Islet precursor cell (in vitro differentiated cells): Measurements from ENCODE around the gene DUSP10.

Source experiments
- DNase-seq: peaks from one replicate; pipeline ENCODE4 v3.0.0-alpha.2; 2018

The DUSP10 gene

DNA sequence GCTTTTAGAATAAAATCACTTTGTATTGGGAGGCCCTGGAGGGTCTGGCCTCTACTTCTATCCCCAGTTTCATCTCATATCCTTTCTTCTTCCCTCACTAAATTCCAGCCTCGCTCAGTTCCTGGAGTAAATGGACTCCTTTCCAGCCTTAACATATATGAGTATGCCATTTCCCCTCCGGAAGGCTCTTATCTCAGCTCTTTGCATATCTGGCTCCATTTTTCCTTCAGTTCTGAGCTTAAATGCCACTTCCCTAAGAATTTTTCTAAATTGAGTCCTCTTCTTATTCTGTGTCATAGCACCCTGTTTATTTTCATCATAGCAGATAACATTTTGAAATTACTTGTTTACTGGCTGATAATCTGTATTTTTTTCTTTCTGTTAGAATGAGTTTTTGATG is 20.2 kb upstream of the DUSP10 start:
- DNase-seq, result no peak

GRCh38 chr1:221761354-221762002 is 19.6 kb upstream of the DUSP10 start:
- DNase-seq, result no peak

DNA sequence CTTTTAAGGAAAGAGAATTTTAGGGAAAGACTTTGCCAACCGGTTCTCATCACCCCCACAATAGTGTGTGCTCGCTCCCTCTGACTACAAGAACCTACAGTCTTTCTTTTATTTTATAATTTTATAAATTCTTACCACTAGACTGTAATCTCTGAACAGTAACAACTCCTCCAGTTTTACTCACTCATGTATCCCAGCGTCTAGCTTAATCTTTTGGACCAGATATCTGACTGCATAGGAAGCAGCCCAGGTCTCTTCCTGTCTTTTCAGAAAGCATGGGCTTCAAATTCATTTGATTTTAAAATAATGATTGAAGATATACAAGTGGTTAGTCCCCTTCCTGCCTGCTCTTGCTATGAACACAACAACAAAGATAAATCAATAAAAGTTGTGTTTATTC is 19.0 kb upstream of the DUSP10 start:
- DNase-seq, result no peak

DNA sequence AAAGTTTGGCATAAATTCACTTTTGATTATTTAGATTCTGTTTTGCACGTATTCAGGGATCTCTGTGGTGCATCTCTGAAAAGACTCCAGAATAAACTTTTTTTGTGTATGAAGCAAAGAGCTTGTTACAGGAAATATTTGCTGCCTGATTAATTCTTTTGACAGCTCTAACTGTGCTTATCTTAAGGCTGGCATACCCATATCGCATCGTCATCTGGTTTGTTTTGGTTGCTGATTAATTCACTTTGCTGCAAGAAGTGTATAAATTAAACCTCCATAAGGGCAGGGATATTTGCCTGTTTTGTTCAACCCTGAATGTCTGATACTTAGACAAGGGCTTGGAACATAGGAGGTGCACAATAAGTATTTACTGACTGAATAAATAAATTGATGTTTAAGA is 17.5 kb upstream of the DUSP10 start:
- DNase-seq, result no peak

GRCh38 chr1:221758455-221758854 is 16.6 kb upstream of the DUSP10 start:
- DNase-seq, result no peak

GRCh38 chr1:221756830-221757551 is 15.1 kb upstream of the DUSP10 start:
- no peak for DNase-seq

DNA sequence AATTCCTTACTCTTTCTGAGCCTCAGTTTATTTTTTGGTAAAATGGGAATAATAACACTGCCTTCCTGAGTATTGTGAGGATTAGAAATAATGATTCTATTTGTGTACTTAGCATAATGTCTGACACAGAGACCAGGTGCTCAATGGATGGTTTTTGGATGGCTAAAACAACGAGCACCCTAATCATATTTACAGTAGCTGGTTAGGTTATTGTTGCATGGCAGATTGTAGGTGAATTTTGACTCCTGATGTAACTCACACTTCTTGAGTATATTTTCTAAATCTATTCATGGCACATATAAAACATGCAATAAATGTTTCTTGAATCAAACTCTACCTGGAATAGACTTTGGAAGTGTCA is 11.9 kb upstream of the DUSP10 start:
- DNase-seq, result no peak

DNA sequence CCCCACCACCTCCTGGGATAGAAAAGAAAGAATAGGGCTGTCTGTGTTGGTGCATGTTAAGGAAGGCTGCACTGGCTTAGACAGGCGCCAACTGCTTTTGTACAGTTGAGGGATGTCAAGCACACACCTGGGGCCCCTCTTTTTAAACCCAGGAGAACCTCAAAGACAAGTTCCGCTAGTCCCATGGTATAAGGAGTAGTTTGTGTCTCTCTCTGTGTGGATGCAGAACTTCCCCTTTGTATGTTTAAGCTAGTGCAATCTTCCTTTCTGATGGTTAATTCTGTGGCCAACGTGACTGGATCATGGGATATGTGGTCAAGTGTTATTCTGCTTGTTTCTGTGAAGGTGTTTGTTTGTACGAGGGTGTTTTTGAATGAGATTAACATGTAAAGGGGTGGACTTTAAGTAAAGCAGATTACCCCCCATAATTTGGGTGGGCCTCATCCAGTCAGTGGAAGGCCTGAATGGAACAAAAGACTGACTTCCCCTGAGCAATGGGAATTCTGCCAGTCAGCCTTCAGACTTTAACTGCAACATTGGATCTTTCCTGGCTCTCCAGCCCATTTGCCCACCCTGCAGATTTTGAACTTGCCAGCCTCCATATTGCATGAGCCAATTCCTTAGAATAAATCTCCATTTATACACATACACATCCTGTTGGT is 9.5 kb upstream of the DUSP10 start:
- DNase-seq, result no peak

GRCh38 chr1:221748981-221749380 is 7.1 kb upstream of the DUSP10 start:
- no peak for DNase-seq

- DNase-seq, result no peak
Measured at GRCh38 chr1:221747839-221748238, 6.0 kb upstream of the DUSP10 start.

GRCh38 chr1:221743416-221744208 is 1.7 kb upstream of the DUSP10 start:
- no peak for DNase-seq

GRCh38 chr1:221742555-221743415 is 896 bp upstream of the DUSP10 start:
- DNase-seq, result peak; percentile 96

DNA sequence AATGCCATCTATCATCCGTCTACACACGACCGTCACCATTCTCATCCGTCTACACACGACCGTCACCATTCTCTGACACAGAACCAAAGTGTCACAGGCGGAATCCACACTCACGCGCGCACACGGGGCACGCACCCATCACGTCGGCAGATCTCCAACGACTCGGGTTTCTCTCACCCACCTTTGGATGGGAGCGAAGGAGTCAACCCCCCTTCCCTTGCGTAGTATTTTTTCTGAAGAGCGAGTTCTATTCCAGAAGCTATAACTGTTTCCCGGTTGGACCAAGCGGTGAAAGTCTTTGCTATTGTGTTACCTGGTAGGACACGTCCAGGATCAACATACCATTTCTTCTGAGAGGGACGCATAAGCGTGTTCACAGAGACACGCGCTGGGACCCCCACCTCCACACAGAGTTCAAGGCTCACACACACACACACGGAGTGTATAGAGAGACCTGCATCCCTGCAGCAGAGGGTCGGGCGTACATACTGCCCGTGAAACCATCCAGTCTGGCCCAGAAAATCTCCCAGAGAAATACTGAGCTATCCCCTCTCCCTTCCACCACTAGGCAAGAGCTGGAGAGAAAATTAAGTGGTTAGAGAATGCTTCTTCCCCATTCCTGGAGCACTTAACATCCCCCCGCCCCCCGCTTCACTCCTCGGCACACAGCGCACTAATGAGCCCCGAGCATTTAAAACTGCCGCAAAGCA is 741 bp downstream of the DUSP10 start:
- DNase-seq, result peak; percentile 55

DNA sequence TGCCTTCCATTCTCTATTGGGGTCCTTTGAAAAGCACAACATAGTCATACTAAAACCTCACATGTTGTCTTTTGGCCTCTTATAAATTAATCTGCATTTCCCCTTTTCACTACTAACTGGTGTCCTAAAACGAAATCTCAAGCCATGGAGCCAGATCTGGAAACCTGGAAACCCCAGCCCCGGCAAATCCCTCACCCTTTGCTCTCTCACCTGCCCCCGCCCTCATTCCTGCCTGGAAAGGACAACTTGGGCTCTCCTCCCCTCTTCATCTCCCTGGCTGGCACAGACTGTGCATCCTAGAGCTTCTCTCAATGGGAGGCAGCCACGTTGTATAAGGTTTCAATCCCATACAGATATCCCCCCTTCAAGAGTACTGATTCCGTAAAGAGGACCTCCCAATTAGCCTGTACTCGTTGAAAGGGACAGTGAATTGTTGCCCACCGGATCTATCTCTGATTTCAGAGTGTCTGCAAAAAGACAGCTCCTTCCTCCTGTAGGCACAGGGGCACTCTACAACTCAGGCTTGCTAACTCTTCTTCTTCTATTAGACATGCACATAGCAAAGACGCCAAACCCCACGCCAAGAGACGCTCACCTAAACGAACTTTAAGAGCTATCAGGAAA is 1.4 kb downstream of the DUSP10 start:
- no peak for DNase-seq

- DNase-seq, result no peak
Measured at GRCh38 chr1:221739677-221740025, 2.2 kb downstream of the DUSP10 start.

- DNase-seq, result no peak
Measured at GRCh38 chr1:221739018-221739676, 2.7 kb downstream of the DUSP10 start.

GRCh38 chr1:221736714-221737113 is 5.2 kb downstream of the DUSP10 start:
- no peak for DNase-seq

- DNase-seq, result no peak
Measured at GRCh38 chr1:221735999-221736398, 5.9 kb downstream of the DUSP10 start.

DNA sequence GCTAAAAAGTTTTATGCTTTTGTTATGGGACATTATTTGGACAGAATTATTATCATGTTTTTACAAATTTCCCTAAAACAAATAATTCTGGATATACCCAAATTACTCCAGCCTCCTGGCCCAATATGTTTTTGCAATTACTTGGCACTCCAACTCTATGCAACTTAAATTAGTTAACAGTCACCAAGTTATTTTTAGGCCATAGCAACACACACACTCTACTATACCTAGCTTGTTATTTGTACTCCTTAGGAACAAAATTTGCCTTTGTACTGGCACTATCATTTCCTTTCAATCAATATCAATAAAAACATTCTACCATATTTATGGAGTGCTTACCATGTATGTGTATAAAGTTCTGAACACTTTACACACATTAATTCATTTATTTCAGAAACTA is 7.7 kb downstream of the DUSP10 start:
- no peak for DNase-seq

DNA sequence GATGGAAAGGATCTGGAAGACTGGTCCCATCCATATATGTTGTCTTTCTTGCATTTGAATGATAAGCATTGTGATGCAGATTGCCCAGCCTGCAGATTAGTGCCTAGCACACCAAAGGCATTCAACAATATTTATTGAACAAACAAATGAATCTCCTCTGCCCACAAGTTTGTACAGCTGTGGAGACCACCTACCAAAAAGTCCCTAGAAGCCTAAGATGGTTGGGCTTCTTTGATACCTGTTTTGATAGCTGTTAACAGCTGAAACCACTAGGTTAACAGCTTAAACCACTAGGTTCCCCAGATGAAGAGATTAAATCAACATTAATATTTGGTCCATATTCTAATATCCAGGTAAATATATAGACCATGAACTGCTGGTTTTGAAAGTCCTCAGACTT is 9.8 kb downstream of the DUSP10 start:
- DNase-seq, result no peak

GRCh38 chr1:221729771-221730330 is 12.0 kb downstream of the DUSP10 start:
- no peak for DNase-seq
